HUES6 (cell line): ENCODE data around the gene AASDH.

Source experiments
- H3K27ac ChIP-seq: 2 replicates; pipeline ENCODE4 v1.7.0; 2013; ENCODE audit warnings: low read depth, mild to moderate bottlenecking, low read length, inconsistent platforms
- H3K27me3 ChIP-seq: 2 replicates; pipeline ENCODE4 v1.6.1; 2013; ENCODE audit warnings: low read length; ENCODE audit not compliant: control insufficient read depth, insufficient read depth
- H3K36me3 ChIP-seq: 2 replicates; pipeline ENCODE4 v1.6.1; 2013; ENCODE audit warnings: low read length; ENCODE audit not compliant: control insufficient read depth, insufficient read depth
- H3K4me1 ChIP-seq: 2 replicates; pipeline ENCODE4 v1.6.1; 2013; ENCODE audit warnings: low read length; ENCODE audit not compliant: control insufficient read depth, insufficient read depth
- H3K4me3 ChIP-seq: 2 replicates; pipeline ENCODE4 v1.5.1; 2013; ENCODE audit warnings: low read depth, low read length
- H3K9ac ChIP-seq: one replicate; pipeline ENCODE4 v1.6.1; 2013; ENCODE audit warnings: mild to moderate bottlenecking, low read length
- H3K9me3 ChIP-seq: 2 replicates; pipeline ENCODE4 v1.6.1; 2013; ENCODE audit warnings: low read depth, low read length; ENCODE audit not compliant: control insufficient read depth, insufficient read depth

AASDH gene

GRCh38 chr4:56424697-56425514 is 37.6 kb upstream of the AASDH start:
- Histone ChIP-seq H3K27me3 (no peaks in the 10 kb centered on the region), H3K9ac (no peak overlapping the region), H3K27ac (peak overlapping the region; percentile 43; the same call in 1 of the 2 replicates), H3K4me3 (peak overlapping the region; percentile 27; the same call in 1 of the 2 replicates), H3K4me1 (peaks cover 15% of the 10 kb centered on the region), H3K9me3 (peaks cover 6% of the 10 kb centered on the region; the same call in 1 of the 2 replicates), H3K36me3 (peaks cover 29% of the 10 kb centered on the region)

GRCh38 chr4:56424176-56424575 is 36.9 kb upstream of the AASDH start:
- Histone ChIP-seq H3K4me1 (peaks cover 15% of the 10 kb centered on the region), H3K9ac (no peak overlapping the region), H3K9me3 (peaks cover 6% of the 10 kb centered on the region; the same call in 1 of the 2 replicates), H3K4me3 (no peak overlapping the region), H3K27ac (0 out of 2 replicates have a peak overlapping the region, but pooled peaks have one; percentile 9), H3K36me3 (peaks cover 29% of the 10 kb centered on the region), H3K27me3 (no peaks in the 10 kb centered on the region)

GRCh38 chr4:56417396-56417795 is 30.1 kb upstream of the AASDH start:
- H3K4me3 ChIP-seq: no peak overlapping the region
- H3K9me3 ChIP-seq: peaks cover 4% of the 10 kb centered on the region; the same call in 1 of the 2 replicates
- no peak overlapping the region for H3K9ac ChIP-seq
- H3K27me3 ChIP-seq: no peaks in the 10 kb centered on the region
- no peak overlapping the region for H3K27ac ChIP-seq
- peaks cover 13% of the 10 kb centered on the region for H3K36me3 ChIP-seq
- H3K4me1 ChIP-seq: peaks cover 5% of the 10 kb centered on the region; the same call in 1 of the 2 replicates

- Histone ChIP-seq H3K4me1 (peaks cover 13% of the 10 kb centered on the region), H3K9ac (no peak overlapping the region), H3K4me3 (no peak overlapping the region), H3K27me3 (no peaks in the 10 kb centered on the region), H3K9me3 (peaks cover under 1% of the 10 kb centered on the region; the same call in 1 of the 2 replicates), H3K27ac (no peak overlapping the region), H3K36me3 (peaks cover 8% of the 10 kb centered on the region)
Measured at GRCh38 chr4:56416349-56416748, 29.1 kb upstream of the AASDH start.

DNA sequence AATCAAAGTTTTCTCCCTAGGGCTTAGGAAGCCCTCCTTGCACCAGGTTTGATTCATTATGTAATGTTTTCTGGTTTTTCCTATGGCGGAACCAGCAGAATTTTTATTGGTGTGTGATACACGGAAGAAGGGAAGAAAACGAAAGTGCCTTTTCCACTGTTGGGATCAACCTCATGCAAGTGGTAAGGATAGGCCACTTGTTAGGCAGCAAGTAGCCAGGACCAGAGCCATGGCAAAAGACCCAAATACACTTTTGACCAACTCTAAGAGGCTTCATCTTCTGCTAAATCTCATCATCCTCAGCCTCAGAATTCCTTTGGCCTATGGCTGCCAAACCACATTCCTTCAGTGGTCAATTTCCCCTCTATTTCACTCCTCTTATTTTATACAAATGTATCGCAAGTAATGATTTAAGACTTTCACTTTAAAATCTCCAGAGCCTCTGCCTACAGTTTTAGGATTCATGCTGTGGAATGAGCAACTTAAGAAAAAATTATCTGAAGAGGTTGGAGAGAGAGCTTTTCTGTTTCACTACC is 26.9 kb upstream of the AASDH start:
- Histone ChIP-seq H3K4me1 (peaks cover 32% of the 10 kb centered on the region), H3K9me3 (no peaks in the 10 kb centered on the region), H3K27ac (no peak overlapping the region), H3K27me3 (no peaks in the 10 kb centered on the region), H3K36me3 (no peaks in the 10 kb centered on the region), H3K4me3 (no peak overlapping the region), H3K9ac (no peak overlapping the region)

DNA sequence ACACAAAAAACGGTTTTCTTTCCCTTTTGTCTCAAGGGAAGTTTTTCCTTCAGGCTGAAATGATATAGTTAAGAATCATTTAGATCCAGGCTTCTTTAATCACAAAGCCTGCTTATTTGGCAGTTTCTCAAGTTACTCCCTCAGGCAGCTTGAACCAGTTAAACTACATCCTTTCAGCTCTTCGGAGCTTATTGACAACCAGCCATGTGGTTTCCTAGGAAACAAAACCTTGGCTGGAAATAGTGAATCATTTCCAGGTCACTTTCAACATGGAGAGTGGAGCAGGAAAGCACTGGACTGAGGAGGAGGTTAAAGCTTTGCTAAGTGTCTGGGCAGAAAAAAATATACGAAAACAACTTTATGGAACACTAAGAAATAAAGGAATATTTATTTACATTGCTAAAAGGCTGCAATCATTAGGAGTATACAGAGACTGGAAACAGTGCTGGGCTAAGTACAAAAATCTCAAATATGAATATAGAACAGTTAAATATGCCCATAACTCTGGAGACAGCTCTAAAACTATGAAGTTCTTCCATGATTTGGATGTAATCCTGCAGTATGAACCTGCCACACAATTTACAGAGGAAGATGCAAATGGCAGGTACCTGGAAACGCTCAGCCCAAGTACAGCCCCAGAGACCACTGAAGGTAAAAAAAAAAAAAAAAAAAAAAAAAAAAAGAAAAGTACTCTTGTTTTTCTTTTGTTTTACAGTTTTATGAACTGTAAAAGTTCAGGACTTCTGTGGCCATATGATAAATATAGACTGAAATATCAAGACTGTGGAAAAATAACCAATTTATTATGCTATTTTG is 23.2 kb upstream of the AASDH start:
- peaks cover 38% of the 10 kb centered on the region for H3K4me1 ChIP-seq
- peaks cover 22% of the 10 kb centered on the region for H3K36me3 ChIP-seq
- H3K9me3 ChIP-seq: no peaks in the 10 kb centered on the region
- peak overlapping the region; percentile 42; the same call in 1 of the 2 replicates for H3K27ac ChIP-seq
- no peaks in the 10 kb centered on the region for H3K27me3 ChIP-seq
- peak overlapping the region; percentile 20; the same call in 1 of the 2 replicates for H3K4me3 ChIP-seq
- peak overlapping the region; percentile 19 for H3K9ac ChIP-seq

- Histone ChIP-seq H3K27me3 (no peaks in the 10 kb centered on the region), H3K4me3 (no peak overlapping the region), H3K9me3 (no peaks in the 10 kb centered on the region), H3K9ac (no peak overlapping the region), H3K27ac (peak overlapping the region; percentile 42; the same call in 1 of the 2 replicates), H3K36me3 (peaks cover 31% of the 10 kb centered on the region), H3K4me1 (peaks cover 37% of the 10 kb centered on the region)
Measured at GRCh38 chr4:56409511-56410090, 22.3 kb upstream of the AASDH start.

GRCh38 chr4:56408978-56409377 is 21.7 kb upstream of the AASDH start:
- no peak overlapping the region for H3K4me3 ChIP-seq
- no peaks in the 10 kb centered on the region for H3K27me3 ChIP-seq
- H3K4me1 ChIP-seq: peaks cover 32% of the 10 kb centered on the region
- 0 out of 2 replicates have a peak overlapping the region, but pooled peaks have one; percentile 30 for H3K27ac ChIP-seq
- peaks cover 37% of the 10 kb centered on the region for H3K36me3 ChIP-seq
- no peaks in the 10 kb centered on the region for H3K9me3 ChIP-seq
- H3K9ac ChIP-seq: no peak overlapping the region

- Histone ChIP-seq H3K9me3 (no peaks in the 10 kb centered on the region), H3K36me3 (peaks cover 59% of the 10 kb centered on the region), H3K27me3 (no peaks in the 10 kb centered on the region), H3K27ac (no peak overlapping the region), H3K4me3 (no peak overlapping the region), H3K9ac (no peak overlapping the region), H3K4me1 (peaks cover 23% of the 10 kb centered on the region)
Measured at GRCh38 chr4:56406151-56406550, 18.9 kb upstream of the AASDH start.

- Histone ChIP-seq H3K27ac (no peak overlapping the region), H3K27me3 (no peaks in the 10 kb centered on the region), H3K9ac (no peak overlapping the region), H3K4me3 (no peak overlapping the region), H3K4me1 (peaks cover 22% of the 10 kb centered on the region), H3K9me3 (no peaks in the 10 kb centered on the region), H3K36me3 (peaks cover 70% of the 10 kb centered on the region)
Measured at GRCh38 chr4:56405016-56405415, 17.7 kb upstream of the AASDH start.
